ENCODE measurements around the gene UGGT2. TPM values are rescaled to one million over a fixed set of nuclear protein-coding genes. Genes with fewer than 3 reads are reported as not detected.
A peak's percentile ranks its signal among the peaks of the same experiment; 100 is the strongest.

The UGGT2 gene
- total and polyA plus RNA-seq, 9 of the 15 experiments (the other 6 are each of a cell fraction or from before 2014, with no cell fraction given), result 3.5 to 24.5 (median 18.3) TPM

GRCh38 chr13:95756072-95756471 lies 297.1 kb downstream of the UGGT2 start (continued):
- TF ChIP-seq FOXP4 (CRISPR knock-in tag; IDR thresholded peaks at IDR 0.05; ENCODE audit: borderline replicate concordance), result no peak
- no peak for TF ChIP-seq KLF13 (tag; IDR thresholded peaks at IDR 0.05; ENCODE audit: borderline replicate concordance, low read depth)
- TF ChIP-seq PRPF4 (IDR thresholded peaks at IDR 0.05; ENCODE audit: insufficient read depth, low read depth, low read length, poor library complexity, severe bottlenecking), result no peak
- TF ChIP-seq MBD1 (CRISPR knock-in tag; IDR thresholded peaks at IDR 0.05), result no peak
- TF ChIP-seq ZNF165 (CRISPR knock-in tag; IDR thresholded peaks at IDR 0.05; ENCODE audit: borderline replicate concordance), result no peak
- TF ChIP-seq HDAC6 (IDR thresholded peaks at IDR 0.05; ENCODE audit: low read depth, low read length), result no peak
- TF ChIP-seq ZBTB33 (CRISPR knock-in tag; IDR thresholded peaks at IDR 0.05), result no peak
- TF ChIP-seq NKRF (IDR thresholded peaks at IDR 0.05; ENCODE audit: borderline replicate concordance), result no peak
- no peak for TF ChIP-seq SNAPC5 (CRISPR knock-in tag; IDR thresholded peaks at IDR 0.05)
- TF ChIP-seq POLR2H (tag; IDR thresholded peaks at IDR 0.05; ENCODE audit: low read depth), result 0 out of 2 replicates have a peak, but pooled peaks have one; percentile 21
- no peak for TF ChIP-seq SP1 (CRISPR knock-in tag; IDR thresholded peaks at IDR 0.05)
- no peak for TF ChIP-seq ZNF445 (CRISPR knock-in tag; IDR thresholded peaks at IDR 0.05; ENCODE audit: low read depth)
- no peak for TF ChIP-seq E2F6 (IDR thresholded peaks at IDR 0.05; ENCODE audit: borderline replicate concordance in 1 of 2, extremely low read depth in 1 of 2, insufficient read depth in 1 of 2, insufficient read length in 1 of 2, low read depth in 1 of 2, low read length in 1 of 2, poor library complexity in 1 of 2, severe bottlenecking in 1 of 2)
- TF ChIP-seq ARHGAP35 (IDR thresholded peaks at IDR 0.05; ENCODE audit: partially characterized antibody), result no peak
- TF ChIP-seq ZKSCAN1 (IDR thresholded peaks at IDR 0.05; ENCODE audit: low read depth, low read length), result no peak
- TF ChIP-seq ZNF512 (tag; IDR thresholded peaks at IDR 0.05), result no peak
